ENCODE data around the gene TRIM24. TPM values are rescaled to one million over a fixed set of nuclear protein-coding genes. Genes with fewer than 3 reads are reported as not detected.

Gene TRIM24
- total RNA-seq: 7.3 and 13.5 TPM in 2 replicates

DNA sequence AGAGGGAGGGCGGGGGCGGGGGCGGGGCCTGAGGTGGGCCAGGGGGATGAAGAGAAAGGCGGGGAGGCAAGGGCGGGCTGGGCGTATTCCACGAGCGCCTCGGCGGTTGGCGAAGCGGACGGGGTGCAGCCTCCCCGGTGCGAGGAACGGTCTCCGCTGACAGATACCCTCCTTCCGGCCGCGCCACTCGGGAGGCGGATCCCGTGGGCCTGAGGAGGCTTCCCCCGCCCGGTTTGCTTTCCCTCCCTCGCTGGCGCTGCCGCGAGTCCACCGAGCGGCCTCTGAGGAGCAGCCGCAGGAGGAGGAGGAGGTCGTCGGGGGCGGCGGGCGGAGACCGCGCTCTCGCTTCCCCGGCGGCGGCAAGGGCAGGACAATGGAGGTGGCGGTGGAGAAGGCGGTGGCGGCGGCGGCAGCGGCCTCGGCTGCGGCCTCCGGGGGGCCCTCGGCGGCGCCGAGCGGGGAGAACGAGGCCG lies at the start of gene TRIM24:
Gene TRIM24 (plus strand): TSS at position 84 of the 473 bp plus-strand sequence. CDS start 290 bp downstream, at position 374.

Small RNA genes lying within 50 kb of the gene (small RNA-seq; reads per million reads assigned to genes)
- gene RF00561: not detected

Other genes starting within 250 kb of the TRIM24 start
- gene SVOPL, start 241.1 kb downstream of the TRIM24 start, total RNA-seq: not detected in 2 replicates

Measured in subcutaneous preadipocyte (primary cell).